ENCODE data around the gene ZSCAN22. TPM values are rescaled to one million over a fixed set of nuclear protein-coding genes. Genes with fewer than 3 reads are reported as not detected.

ZSCAN22 gene
- total and polyA plus RNA-seq, 2 of the 13 experiments (the other 11 are each of a cell fraction or from before 2014, with no cell fraction given), result 2.5 to 3.5 TPM

DNA sequence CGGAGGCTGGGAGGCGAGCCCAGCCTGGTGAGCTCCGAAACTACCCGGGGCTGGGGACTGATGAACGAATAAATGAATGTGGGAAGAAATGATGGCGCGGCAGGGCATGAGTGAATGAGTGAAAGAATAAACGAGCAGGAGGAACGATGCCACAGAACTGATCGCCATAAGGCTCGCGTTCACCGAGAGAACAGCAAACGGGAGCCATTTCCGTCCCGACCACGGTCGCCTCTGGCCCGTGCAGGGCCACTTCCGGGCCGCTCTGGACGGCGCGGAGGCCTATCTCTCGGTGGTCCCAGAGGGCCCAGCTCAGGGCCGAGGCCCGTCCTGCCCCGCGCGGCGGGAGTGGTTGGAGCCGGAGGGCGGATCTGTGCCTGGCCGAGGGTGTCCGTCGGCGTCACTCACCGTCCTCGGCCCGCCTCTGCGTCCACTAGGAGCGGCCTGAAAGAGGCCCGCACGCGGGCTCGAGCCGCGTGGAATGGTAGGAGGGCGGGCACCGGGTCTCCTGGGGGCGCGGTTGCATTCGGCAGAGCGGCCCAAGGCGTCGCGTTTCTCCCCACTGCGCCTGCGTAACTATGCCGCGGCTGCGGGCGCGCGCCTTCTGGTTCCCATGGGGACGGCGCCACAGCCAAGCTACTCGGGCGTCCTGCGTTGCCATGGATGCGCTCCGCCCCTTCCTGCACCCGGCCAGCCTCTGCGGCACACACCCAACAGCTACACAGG is 35.6 kb downstream of the ZSCAN22 start, which contains the start of gene ZNF497 (continued):
- TF ChIP-seq, protein P1, sequence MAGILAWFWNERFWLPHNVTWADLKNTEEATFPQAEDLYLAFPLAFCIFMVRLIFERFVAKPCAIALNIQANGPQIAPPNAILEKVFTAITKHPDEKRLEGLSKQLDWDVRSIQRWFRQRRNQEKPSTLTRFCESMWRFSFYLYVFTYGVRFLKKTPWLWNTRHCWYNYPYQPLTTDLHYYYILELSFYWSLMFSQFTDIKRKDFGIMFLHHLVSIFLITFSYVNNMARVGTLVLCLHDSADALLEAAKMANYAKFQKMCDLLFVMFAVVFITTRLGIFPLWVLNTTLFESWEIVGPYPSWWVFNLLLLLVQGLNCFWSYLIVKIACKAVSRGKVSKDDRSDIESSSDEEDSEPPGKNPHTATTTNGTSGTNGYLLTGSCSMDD (CRISPR knock-in tag; IDR thresholded peaks at IDR 0.05), result no peak
- TF ChIP-seq MBNL3 (CRISPR knock-in tag; conservative IDR thresholded peaks at IDR 0.05), result no peak
- TF ChIP-seq GMEB1 (CRISPR knock-in tag; IDR thresholded peaks at IDR 0.05; ENCODE audit: borderline replicate concordance), result peak; percentile 84
- no peak for TF ChIP-seq GTF2F1 (IDR thresholded peaks at IDR 0.05; ENCODE audit: low read length)
- peak; percentile 62; the same call in 1 of the 2 replicates for TF ChIP-seq ZNF879 (CRISPR knock-in tag; IDR thresholded peaks at IDR 0.05)
- TF ChIP-seq NBN (conservative IDR thresholded peaks at IDR 0.05), result no peak
- TF ChIP-seq PRDM4 (CRISPR knock-in tag; IDR thresholded peaks at IDR 0.05; ENCODE audit: borderline replicate concordance), result no peak
- no peak for TF ChIP-seq ZNF644 (CRISPR knock-in tag; IDR thresholded peaks at IDR 0.05; ENCODE audit: low read depth)
- no peak; the same call in 1 of the 2 replicates for TF ChIP-seq ZBTB38 (CRISPR knock-in tag; IDR thresholded peaks at IDR 0.05)
- TF ChIP-seq SNAPC5 (CRISPR knock-in tag; IDR thresholded peaks at IDR 0.05; ENCODE audit: borderline replicate concordance), result no peak
- TF ChIP-seq GATAD1 (CRISPR knock-in tag; IDR thresholded peaks at IDR 0.05), result peak; percentile 94
- no peak for TF ChIP-seq ZSCAN30 (CRISPR knock-in tag; IDR thresholded peaks at IDR 0.05)
- TF ChIP-seq, protein P2, sequence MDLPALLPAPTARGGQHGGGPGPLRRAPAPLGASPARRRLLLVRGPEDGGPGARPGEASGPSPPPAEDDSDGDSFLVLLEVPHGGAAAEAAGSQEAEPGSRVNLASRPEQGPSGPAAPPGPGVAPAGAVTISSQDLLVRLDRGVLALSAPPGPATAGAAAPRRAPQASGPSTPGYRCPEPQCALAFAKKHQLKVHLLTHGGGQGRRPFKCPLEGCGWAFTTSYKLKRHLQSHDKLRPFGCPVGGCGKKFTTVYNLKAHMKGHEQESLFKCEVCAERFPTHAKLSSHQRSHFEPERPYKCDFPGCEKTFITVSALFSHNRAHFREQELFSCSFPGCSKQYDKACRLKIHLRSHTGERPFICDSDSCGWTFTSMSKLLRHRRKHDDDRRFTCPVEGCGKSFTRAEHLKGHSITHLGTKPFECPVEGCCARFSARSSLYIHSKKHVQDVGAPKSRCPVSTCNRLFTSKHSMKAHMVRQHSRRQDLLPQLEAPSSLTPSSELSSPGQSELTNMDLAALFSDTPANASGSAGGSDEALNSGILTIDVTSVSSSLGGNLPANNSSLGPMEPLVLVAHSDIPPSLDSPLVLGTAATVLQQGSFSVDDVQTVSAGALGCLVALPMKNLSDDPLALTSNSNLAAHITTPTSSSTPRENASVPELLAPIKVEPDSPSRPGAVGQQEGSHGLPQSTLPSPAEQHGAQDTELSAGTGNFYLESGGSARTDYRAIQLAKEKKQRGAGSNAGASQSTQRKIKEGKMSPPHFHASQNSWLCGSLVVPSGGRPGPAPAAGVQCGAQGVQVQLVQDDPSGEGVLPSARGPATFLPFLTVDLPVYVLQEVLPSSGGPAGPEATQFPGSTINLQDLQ (CRISPR knock-in tag; IDR thresholded peaks at IDR 0.05), result no peak
- no peak for TF ChIP-seq RCOR2 (CRISPR knock-in tag; IDR thresholded peaks at IDR 0.05)
- 0 out of 2 replicates have a peak, but pooled peaks have one; percentile 62 for TF ChIP-seq FOXO4 (CRISPR knock-in tag; conservative IDR thresholded peaks at IDR 0.05)
- no peak for TF ChIP-seq JUN (CRISPR knock-in tag; IDR thresholded peaks at IDR 0.05)
- TF ChIP-seq, protein P3, sequence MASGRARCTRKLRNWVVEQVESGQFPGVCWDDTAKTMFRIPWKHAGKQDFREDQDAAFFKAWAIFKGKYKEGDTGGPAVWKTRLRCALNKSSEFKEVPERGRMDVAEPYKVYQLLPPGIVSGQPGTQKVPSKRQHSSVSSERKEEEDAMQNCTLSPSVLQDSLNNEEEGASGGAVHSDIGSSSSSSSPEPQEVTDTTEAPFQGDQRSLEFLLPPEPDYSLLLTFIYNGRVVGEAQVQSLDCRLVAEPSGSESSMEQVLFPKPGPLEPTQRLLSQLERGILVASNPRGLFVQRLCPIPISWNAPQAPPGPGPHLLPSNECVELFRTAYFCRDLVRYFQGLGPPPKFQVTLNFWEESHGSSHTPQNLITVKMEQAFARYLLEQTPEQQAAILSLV (CRISPR knock-in tag; IDR thresholded peaks at IDR 0.05; ENCODE audit: borderline replicate concordance), result no peak
- peak; percentile 76 for TF ChIP-seq ELF3 (CRISPR knock-in tag; IDR thresholded peaks at IDR 0.05)
- TF ChIP-seq ZFY (CRISPR knock-in tag; IDR thresholded peaks at IDR 0.05), result peak; percentile 99
- TF ChIP-seq SMARCC2 (IDR thresholded peaks at IDR 0.05), result no peak
